Measurements from ENCODE around the gene SLC2A5. TPM values are rescaled to one million over a fixed set of nuclear protein-coding genes. Genes with fewer than 3 reads are reported as not detected.
A peak's percentile ranks its signal among the peaks of the same experiment; 100 is the strongest.

Gene SLC2A5
- total and polyA plus RNA-seq, 9 of the 15 experiments (the other 6 are each of a cell fraction or from before 2014, with no cell fraction given): 0.08 TPM; not detected in 8

- under 1% methylated on average over 19 of the region's 19 CpGs for WGBS (ENCODE audit: insufficient coverage, low coverage, missing lambda C conversion rate)
- no peak overlapping the region for H2AFZ ChIP-seq (ENCODE audit: low read depth, low read length)
- TF ChIP-seq BHLHE40 (IDR thresholded peaks at IDR 0.05; ENCODE audit: low read length): peak; percentile 74
- 0 out of 2 replicates have a peak, but pooled peaks have one; percentile 22 for TF ChIP-seq MGA (IDR thresholded peaks at IDR 0.05)
- TF ChIP-seq L3MBTL2 (IDR thresholded peaks at IDR 0.05): peak; percentile 35; the same call in 1 of the 2 replicates
- TF ChIP-seq HNRNPH1 (optimal IDR thresholded peaks at IDR 0.05; ENCODE audit: low read depth, low read length): no peak
- H3K36me3 ChIP-seq (ENCODE audit: control insufficient read depth, insufficient read depth, low read length): no peaks in the 10 kb centered on the region
- POLR2A ChIA-PET: interaction anchor here (0.6 kb wide), 1 partner anchor 360 kb away, joined by 3 read pairs; no protein-coding TSS in a partner anchor
- no peak overlapping the region for H3K4me3 ChIP-seq
- peaks cover 42 to 52% of the 10 kb centered on the region in 2 experiments; a peak in 4 of 5 replicates for H3K27me3 ChIP-seq (ENCODE audit: control insufficient read depth in 2 of 2, insufficient read depth in 2 of 2, low read length in 2 of 2)
- FAIRE-seq: no peak
- no peak overlapping the region for H3K27ac ChIP-seq (ENCODE audit: extremely low read depth, low read depth, low read length)
- no peak for ATAC-seq
- no peaks in the 10 kb centered on the region for H4K20me1 ChIP-seq (replicated peaks; ENCODE audit: control insufficient read depth, insufficient read depth, low read length)
- H3K9me1 ChIP-seq (ENCODE audit: control insufficient read depth, insufficient read depth, low read length): no peaks in the 10 kb centered on the region
- intact Hi-C loops (cut with micrococcal nuclease): no loop called here
- no peak overlapping the region for H3K4me2 ChIP-seq (ENCODE audit: insufficient read depth, low read length)
- no peaks in the 10 kb centered on the region; a peak in 2 of 5 replicates for H3K4me1 ChIP-seq (replicated peaks in 1 of 2; ENCODE audit: control insufficient read depth in 2 of 2, insufficient read depth in 2 of 2, low read length in 2 of 2)
- no peaks in the 10 kb centered on the region for H3K79me2 ChIP-seq (ENCODE audit: control insufficient read depth, insufficient read depth, low read length)
- BruUV-seq (replicated peaks): no TSS peak
- no peak overlapping the region for H3K9ac ChIP-seq (ENCODE audit: insufficient read depth in 1 of 2, low read depth in 2 of 2, low read length in 2 of 2)
- CTCF ChIA-PET (ENCODE audit: low intra/inter-chr PET ratio): no interaction called here
- H3K9me3 ChIP-seq (replicated peaks; ENCODE audit: control insufficient read depth, insufficient read depth, low read depth, low read length): no peaks in the 10 kb centered on the region
- in situ Hi-C loops (cut with MboI): no loop called here
- DNase-seq (ENCODE audit: extremely low read depth in 1 of 4, low spot score in 3 of 4): no peak
These were observed 9.5 kb upstream of the SLC2A5 start for GRCh38 chr1:9078752-9079500.
